H9 (cell line): ENCODE measurements around the gene P4HA2. TPM values are rescaled to one million over a fixed set of nuclear protein-coding genes. Genes with fewer than 3 reads are reported as not detected.

Experiments
- DNase-seq: peaks from one replicate; pipeline ENCODE4 v3.0.0-alpha.2; 2017
- H2AFZ ChIP-seq: one replicate; pipeline ENCODE4 v1.6.1; 2013; ENCODE audit warnings: mild to moderate bottlenecking, low read length, control low read depth, moderate library complexity
- H2AK5ac ChIP-seq: 2 replicates; pipeline ENCODE4 v1.6.1; 2013; ENCODE audit warnings: low read length, control low read depth, mixed read lengths; ENCODE audit not compliant: insufficient read length
- H2BK120ac ChIP-seq: one replicate; pipeline ENCODE4 v1.6.1; 2013; ENCODE audit warnings: low read depth, mild to moderate bottlenecking, low read length, control low read depth, inconsistent platforms; ENCODE audit not compliant: poor library complexity, severe bottlenecking
- H2BK12ac ChIP-seq: 2 replicates; pipeline ENCODE4 v1.6.1; 2013; ENCODE audit warnings: low read length, control low read depth, mixed read lengths, low read depth; ENCODE audit not compliant: insufficient read length
- H2BK15ac ChIP-seq: 2 replicates; pipeline ENCODE4 v1.6.1; 2013; ENCODE audit warnings: low read depth, low read length, control low read depth
- H2BK20ac ChIP-seq: one replicate; pipeline ENCODE4 v1.6.1; 2013; ENCODE audit warnings: low read depth, mild to moderate bottlenecking, low read length, control low read depth, inconsistent platforms; ENCODE audit not compliant: poor library complexity, severe bottlenecking
- H2BK5ac ChIP-seq: 2 replicates; pipeline ENCODE4 v1.6.1; 2013; ENCODE audit warnings: low read length, control low read depth, mixed read lengths; ENCODE audit not compliant: insufficient read length
- H3K14ac ChIP-seq: 2 replicates; pipeline ENCODE4 v1.6.1; 2013; ENCODE audit warnings: low read length, control low read depth; ENCODE audit not compliant: insufficient read depth
- H3K18ac ChIP-seq: 2 replicates; pipeline ENCODE4 v1.6.1; 2013; ENCODE audit warnings: low read depth, mild to moderate bottlenecking, mixed read lengths, low read length, control low read depth; ENCODE audit not compliant: insufficient read length
- H3K23ac ChIP-seq: 2 replicates; pipeline ENCODE4 v1.6.1; 2013; ENCODE audit warnings: low read length, control low read depth, mixed read lengths, low read depth; ENCODE audit not compliant: insufficient read length
- H3K23me2 ChIP-seq: 2 replicates; pipeline ENCODE4 v1.6.1; 2013; ENCODE audit warnings: low read depth, mild to moderate bottlenecking, mixed read lengths, low read length, control low read depth; ENCODE audit not compliant: insufficient read length, poor library complexity, severe bottlenecking
- H3K27ac ChIP-seq: 2 replicates; pipeline ENCODE4 v1.5.1; 2013; ENCODE audit warnings: low read length, control low read depth, mixed read lengths, low read depth; ENCODE audit not compliant: insufficient read length
- H3K27me3 ChIP-seq: 2 replicates; pipeline ENCODE4 v1.6.1; 2013; ENCODE audit warnings: low read length, control low read depth, inconsistent platforms; ENCODE audit not compliant: insufficient read depth
- H3K4ac ChIP-seq: 2 replicates; pipeline ENCODE4 v1.6.1; 2013; ENCODE audit warnings: low read depth, mild to moderate bottlenecking, control low read depth, inconsistent platforms, low read length, moderate library complexity
- H3K4me1 ChIP-seq: 2 replicates; pipeline ENCODE4 v1.6.1; 2013; ENCODE audit warnings: low read length, control low read depth, inconsistent platforms; ENCODE audit not compliant: insufficient read depth
- H3K4me2 ChIP-seq: 2 replicates; pipeline ENCODE4 v1.6.1; 2013; ENCODE audit warnings: low read length, control low read depth, mixed read lengths; ENCODE audit not compliant: insufficient read length, insufficient read depth
- H3K56ac ChIP-seq: 2 replicates; pipeline ENCODE4 v1.6.1; 2013; ENCODE audit warnings: low read depth, mild to moderate bottlenecking, mixed read lengths, low read length, control low read depth; ENCODE audit not compliant: insufficient read length
- H3K79me1 ChIP-seq: 2 replicates; pipeline ENCODE4 v1.6.1; 2013; ENCODE audit warnings: low read depth, mild to moderate bottlenecking, moderate library complexity, low read length, control low read depth, inconsistent platforms; ENCODE audit not compliant: insufficient read depth, poor library complexity, severe bottlenecking
- H3K79me2 ChIP-seq: 2 replicates; pipeline ENCODE4 v1.6.1; 2013; ENCODE audit warnings: low read length, control low read depth, inconsistent platforms; ENCODE audit not compliant: insufficient read depth
- H3K9ac ChIP-seq: 2 replicates; pipeline ENCODE4 v1.6.1; 2013; ENCODE audit warnings: low read length, control low read depth, mixed read lengths; ENCODE audit not compliant: insufficient read length; ENCODE audit errors: extremely low read depth
- H3K9me3 ChIP-seq: one replicate; pipeline ENCODE4 v1.6.1; 2013; ENCODE audit warnings: low read depth, low read length, inconsistent platforms; ENCODE audit not compliant: control insufficient read depth
- H3T11ph ChIP-seq: one replicate; pipeline ENCODE4 v1.6.1; 2013; ENCODE audit warnings: mild to moderate bottlenecking, low read length, control low read depth, inconsistent platforms
- H4K20me1 ChIP-seq: one replicate; pipeline ENCODE4 v1.6.1; 2013; ENCODE audit not compliant: control insufficient read depth, insufficient read length, insufficient read depth
- H4K5ac ChIP-seq: 2 replicates; pipeline ENCODE4 v1.6.1; 2013; ENCODE audit warnings: low read depth, mild to moderate bottlenecking, mixed read lengths, low read length, control low read depth; ENCODE audit not compliant: insufficient read length
- H4K8ac ChIP-seq: replicated peaks from 2 replicates; pipeline ENCODE4 v1.6.1; 2013; ENCODE audit warnings: low read length, control low read depth, mixed read lengths, low read depth; ENCODE audit not compliant: insufficient read length
- H4K91ac ChIP-seq: 2 replicates; pipeline ENCODE4 v1.6.1; 2013; ENCODE audit warnings: low read depth, mild to moderate bottlenecking, moderate library complexity, mixed read lengths, low read length, control low read depth; ENCODE audit not compliant: insufficient read length
- H3K27ac Mint-ChIP-seq, 3 experiments: 2 replicates in 2 of 3; 3 replicates in 1 of 3; pipeline ENCODE4 v1.8.0; 2020 to 2021; ENCODE audit warnings: mixed read lengths in 3 of 3, mild to moderate bottlenecking in 1 of 3, moderate library complexity in 1 of 3
- H3K27me3 Mint-ChIP-seq: 2 replicates; pipeline ENCODE4 v1.8.0; 2021; ENCODE audit warnings: low read depth, mild to moderate bottlenecking, moderate library complexity, mixed read lengths
- H3K36me3 Mint-ChIP-seq, 3 experiments: 2 replicates in 2 of 3; 3 replicates in 1 of 3; pipeline ENCODE4 v1.8.0; 2020 to 2021; ENCODE audit warnings: low read depth in 3 of 3, mixed read lengths in 3 of 3; ENCODE audit not compliant: insufficient read depth in 1 of 3
- H3K4me1 Mint-ChIP-seq, 2 experiments: 2 replicates each; pipeline ENCODE4 v1.8.0; 2020; ENCODE audit warnings: mixed read lengths in 2 of 2
- H3K4me3 Mint-ChIP-seq, 2 experiments: 2 replicates in 1 of 2; 3 replicates in 1 of 2; pipeline ENCODE4 v1.8.0; 2020 to 2021; ENCODE audit warnings: mild to moderate bottlenecking in 2 of 2, mixed read lengths in 2 of 2, moderate library complexity in 1 of 2
- H3K9me3 Mint-ChIP-seq, 2 experiments: 2 replicates in 1 of 2; 3 replicates in 1 of 2; pipeline ENCODE4 v1.8.0; 2020; ENCODE audit warnings: mild to moderate bottlenecking in 2 of 2, mixed read lengths in 2 of 2, moderate library complexity in 1 of 2
- WGBS: extraction: QIAGEN DNeasy Blood & Tissue Kit; methylation state at CpG from one replicate; pipeline ENCODE4 v1.1.7; 2013; ENCODE audit warnings: missing lambda C conversion rate, low lambda C conversion rate, mixed read lengths; ENCODE audit not compliant: insufficient read length; ENCODE audit errors: extremely low coverage; 5-methylcytosine and 5-hydroxymethylcytosine counted together
- total RNA-seq: library from RNA; stranded (reverse); gene quantifications from 2 replicates; pipeline ENCODE4 v1.2.1, GENCODE V29; 2021
- TF ChIP-seq, protein P1 (sequence below): fragments of 200-600 bp; sonication (generic); conservative IDR thresholded peaks from 3 replicates; pipeline ENCODE4 v1.8.0; 2021; ENCODE audit warnings: antibody characterized with exemption, mild to moderate bottlenecking

Gene P4HA2
- total RNA-seq, 1 experiment from 2014 or later = 15.3 TPM

- H3K56ac ChIP-seq = no peak overlapping the region
- H3K23me2 ChIP-seq = no peaks in the 10 kb centered on the region
- no peak overlapping the region for H3K4me2 ChIP-seq
- H2BK120ac ChIP-seq = no peak overlapping the region
- H2BK12ac ChIP-seq = no peak overlapping the region
- peak; percentile 15 for DNase-seq
- H3K27ac ChIP-seq = no peak overlapping the region
- no peaks in the 10 kb centered on the region for H3K36me3 Mint-ChIP-seq
- no peaks in the 10 kb centered on the region for H3K9me3 ChIP-seq
- TF ChIP-seq, protein P1, sequence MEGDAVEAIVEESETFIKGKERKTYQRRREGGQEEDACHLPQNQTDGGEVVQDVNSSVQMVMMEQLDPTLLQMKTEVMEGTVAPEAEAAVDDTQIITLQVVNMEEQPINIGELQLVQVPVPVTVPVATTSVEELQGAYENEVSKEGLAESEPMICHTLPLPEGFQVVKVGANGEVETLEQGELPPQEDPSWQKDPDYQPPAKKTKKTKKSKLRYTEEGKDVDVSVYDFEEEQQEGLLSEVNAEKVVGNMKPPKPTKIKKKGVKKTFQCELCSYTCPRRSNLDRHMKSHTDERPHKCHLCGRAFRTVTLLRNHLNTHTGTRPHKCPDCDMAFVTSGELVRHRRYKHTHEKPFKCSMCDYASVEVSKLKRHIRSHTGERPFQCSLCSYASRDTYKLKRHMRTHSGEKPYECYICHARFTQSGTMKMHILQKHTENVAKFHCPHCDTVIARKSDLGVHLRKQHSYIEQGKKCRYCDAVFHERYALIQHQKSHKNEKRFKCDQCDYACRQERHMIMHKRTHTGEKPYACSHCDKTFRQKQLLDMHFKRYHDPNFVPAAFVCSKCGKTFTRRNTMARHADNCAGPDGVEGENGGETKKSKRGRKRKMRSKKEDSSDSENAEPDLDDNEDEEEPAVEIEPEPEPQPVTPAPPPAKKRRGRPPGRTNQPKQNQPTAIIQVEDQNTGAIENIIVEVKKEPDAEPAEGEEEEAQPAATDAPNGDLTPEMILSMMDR = no peak
- peaks cover 26% of the 10 kb centered on the region for H3K27me3 Mint-ChIP-seq
- H3K4ac ChIP-seq = no peak overlapping the region
- no peaks in the 10 kb centered on the region for H3K9me3 Mint-ChIP-seq
- no peak overlapping the region for H2BK20ac ChIP-seq
- H3T11ph ChIP-seq = no peak overlapping the region
- no peak overlapping the region for H2BK15ac ChIP-seq
- no peak overlapping the region for H2AFZ ChIP-seq
- H3K79me1 ChIP-seq = no peaks in the 10 kb centered on the region
- no peak overlapping the region for H3K4me3 Mint-ChIP-seq
- H3K27ac Mint-ChIP-seq = 0 out of 7 replicates have a peak overlapping the region, but pooled peaks of 1 of the 3 experiments have one; percentile 11
- no peak overlapping the region for H4K5ac ChIP-seq
- no peak overlapping the region for H4K91ac ChIP-seq
- H3K14ac ChIP-seq = no peak overlapping the region
- H3K79me2 ChIP-seq = no peaks in the 10 kb centered on the region
- H4K20me1 ChIP-seq = peaks cover 5% of the 10 kb centered on the region
- no peak overlapping the region for H3K18ac ChIP-seq
- H2AK5ac ChIP-seq = no peak overlapping the region
- no peak overlapping the region for H3K23ac ChIP-seq
- WGBS = no CpG with 5 or more reads among the region's 6 CpGs
- no peaks in the 10 kb centered on the region; the same call in 1 of the 2 replicates for H3K27me3 ChIP-seq
- no peaks in the 10 kb centered on the region for H3K4me1 ChIP-seq
- H2BK5ac ChIP-seq = no peak overlapping the region
- peaks cover 34 to 35% of the 10 kb centered on the region in 2 experiments for H3K4me1 Mint-ChIP-seq
- H4K8ac ChIP-seq = no peak overlapping the region
- no peak overlapping the region for H3K9ac ChIP-seq
Measured at GRCh38 chr5:132260051-132260450, 32.4 kb upstream of the P4HA2 start.
